HL-60 (cell line): Measurements from ENCODE around the gene RASSF7.

Source experiments
- DNase-seq, 2 experiments: peaks; one replicate each; pipeline ENCODE4 v3.0.0-alpha.2; 2010 to 2020; ENCODE audit warnings: low read depth in 1 of 2, low spot score in 1 of 2
- H3K27ac ChIP-seq: fragments of 250-450 bp; sonication (Bioruptor Pico); replicated peaks from 2 replicates; pipeline ENCODE4 v1.5.1; 2020; ENCODE audit warnings: mild to moderate bottlenecking, moderate library complexity
- H3K27me3 ChIP-seq: fragments of 250-450 bp; sonication (Bioruptor Pico); 2 replicates; pipeline ENCODE4 v1.5.1; 2021; ENCODE audit warnings: mild to moderate bottlenecking, moderate library complexity; ENCODE audit not compliant: insufficient read depth, poor library complexity, severe bottlenecking
- H3K4me3 ChIP-seq: replicated peaks from 2 replicates; pipeline ENCODE4 v1.5.1; 2011; ENCODE audit warnings: mild to moderate bottlenecking, control low read depth, low read length; ENCODE audit not compliant: insufficient read depth
- GABPA ChIP-seq: IDR thresholded peaks from 2 replicates; pipeline ENCODE4 v1.6.1; 2012; ENCODE audit warnings: low read depth
- POLR2AphosphoS5 ChIP-seq: IDR thresholded peaks from 2 replicates; pipeline ENCODE4 v1.6.1; 2012; ENCODE audit warnings: low read depth
- SPI1 ChIP-seq: IDR thresholded peaks from 2 replicates; pipeline ENCODE4 v1.6.1; 2012; ENCODE audit warnings: low read depth, mild to moderate bottlenecking, borderline replicate concordance
- long read RNA-seq: library from polyadenylated mRNA; unstranded; transcript quantifications from one replicate; pipeline ENCODE4 v2.0.0, GENCODE V29; 2020
- TF ChIP-seq, protein P1 (sequence below): IDR thresholded peaks from 2 replicates; pipeline ENCODE4 v1.6.1; 2012; ENCODE audit warnings: low read depth; ENCODE audit not compliant: insufficient replicate concordance
- TF ChIP-seq, protein P2 (sequence below): IDR thresholded peaks from one replicate; pipeline ENCODE4 v1.5.1; 2011; ENCODE audit warnings: low read length, control low read depth, inconsistent platforms; ENCODE audit not compliant: insufficient read depth

RASSF7 gene, protein sequence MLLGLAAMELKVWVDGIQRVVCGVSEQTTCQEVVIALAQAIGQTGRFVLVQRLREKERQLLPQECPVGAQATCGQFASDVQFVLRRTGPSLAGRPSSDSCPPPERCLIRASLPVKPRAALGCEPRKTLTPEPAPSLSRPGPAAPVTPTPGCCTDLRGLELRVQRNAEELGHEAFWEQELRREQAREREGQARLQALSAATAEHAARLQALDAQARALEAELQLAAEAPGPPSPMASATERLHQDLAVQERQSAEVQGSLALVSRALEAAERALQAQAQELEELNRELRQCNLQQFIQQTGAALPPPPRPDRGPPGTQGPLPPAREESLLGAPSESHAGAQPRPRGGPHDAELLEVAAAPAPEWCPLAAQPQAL
- long read RNA-seq, transcript RASSF7-201 (4 exons, 1,731 nt), result major isoform, 104 of 138 reads
- long read RNA-seq, partial matches to known transcripts, result 4 of 138 reads
- long read RNA-seq, other reads (novel, unspliced or antisense), result 29 of 138 reads

DNA sequence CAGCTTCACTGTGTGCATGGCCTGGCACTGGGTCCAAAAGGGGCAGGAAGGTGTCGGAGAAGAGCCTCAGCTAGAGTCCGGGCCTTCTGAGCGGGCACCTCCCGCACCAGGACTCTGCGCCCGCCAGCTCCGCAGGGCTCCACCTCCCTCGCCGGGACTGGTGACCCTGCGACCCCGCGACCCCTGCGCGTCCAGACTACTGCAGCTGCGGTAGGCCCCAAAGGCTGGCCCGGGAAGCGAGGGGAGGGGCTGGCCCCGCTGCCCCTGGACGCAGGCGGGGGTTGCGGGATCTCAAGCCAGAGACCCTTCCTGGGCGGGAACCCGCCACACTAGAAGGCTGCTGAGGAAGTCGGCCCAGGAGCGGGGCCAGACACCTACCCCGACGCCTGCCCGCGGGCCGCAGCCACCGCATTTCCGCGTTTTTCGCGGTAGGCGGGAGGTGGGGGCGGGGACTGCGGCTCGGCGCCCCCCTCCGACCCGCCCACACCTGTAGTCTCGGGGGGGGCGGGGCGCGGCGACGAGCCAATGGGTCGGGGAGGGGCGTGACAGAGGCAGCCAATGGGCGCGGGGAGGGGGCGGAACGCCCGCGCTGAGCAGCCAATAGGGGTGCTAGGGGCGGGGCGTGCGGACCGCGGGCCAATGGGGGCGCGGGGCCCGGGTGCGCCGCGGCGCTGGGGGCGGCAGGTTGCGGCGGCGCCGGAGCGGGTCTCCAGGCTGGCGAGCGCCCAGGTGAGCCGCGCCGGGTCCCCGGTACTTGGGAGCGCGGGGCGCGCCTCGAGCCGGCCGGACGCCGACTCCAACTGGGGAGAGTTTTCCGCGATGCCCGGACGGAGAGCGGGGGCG is at the start of gene RASSF7, which contains the start of gene LMNTD2:
TSS of gene RASSF7 (plus strand) at position 666 of the 843 bp plus-strand sequence. CDS start 799 bp downstream, outside the sequence.
TSS of gene LMNTD2 (minus strand) at position 434 of the 843 bp plus-strand sequence. CDS start at position 412, 22 bp downstream.
- Histone ChIP-seq H3K4me3 (peak within 1 kb of the TSS; percentile 72), H3K27me3 (peaks cover 26% of the 10 kb centered on the region), H3K27ac (peak within 1 kb of the TSS; percentile 74)
- TF ChIP-seq SPI1 (peak; percentile 63; the same call in 1 of the 2 replicates), POLR2AphosphoS5 (peak; percentile 54; the same call in 1 of the 2 replicates), GABPA (no peak)
- TF ChIP-seq, protein P1, sequence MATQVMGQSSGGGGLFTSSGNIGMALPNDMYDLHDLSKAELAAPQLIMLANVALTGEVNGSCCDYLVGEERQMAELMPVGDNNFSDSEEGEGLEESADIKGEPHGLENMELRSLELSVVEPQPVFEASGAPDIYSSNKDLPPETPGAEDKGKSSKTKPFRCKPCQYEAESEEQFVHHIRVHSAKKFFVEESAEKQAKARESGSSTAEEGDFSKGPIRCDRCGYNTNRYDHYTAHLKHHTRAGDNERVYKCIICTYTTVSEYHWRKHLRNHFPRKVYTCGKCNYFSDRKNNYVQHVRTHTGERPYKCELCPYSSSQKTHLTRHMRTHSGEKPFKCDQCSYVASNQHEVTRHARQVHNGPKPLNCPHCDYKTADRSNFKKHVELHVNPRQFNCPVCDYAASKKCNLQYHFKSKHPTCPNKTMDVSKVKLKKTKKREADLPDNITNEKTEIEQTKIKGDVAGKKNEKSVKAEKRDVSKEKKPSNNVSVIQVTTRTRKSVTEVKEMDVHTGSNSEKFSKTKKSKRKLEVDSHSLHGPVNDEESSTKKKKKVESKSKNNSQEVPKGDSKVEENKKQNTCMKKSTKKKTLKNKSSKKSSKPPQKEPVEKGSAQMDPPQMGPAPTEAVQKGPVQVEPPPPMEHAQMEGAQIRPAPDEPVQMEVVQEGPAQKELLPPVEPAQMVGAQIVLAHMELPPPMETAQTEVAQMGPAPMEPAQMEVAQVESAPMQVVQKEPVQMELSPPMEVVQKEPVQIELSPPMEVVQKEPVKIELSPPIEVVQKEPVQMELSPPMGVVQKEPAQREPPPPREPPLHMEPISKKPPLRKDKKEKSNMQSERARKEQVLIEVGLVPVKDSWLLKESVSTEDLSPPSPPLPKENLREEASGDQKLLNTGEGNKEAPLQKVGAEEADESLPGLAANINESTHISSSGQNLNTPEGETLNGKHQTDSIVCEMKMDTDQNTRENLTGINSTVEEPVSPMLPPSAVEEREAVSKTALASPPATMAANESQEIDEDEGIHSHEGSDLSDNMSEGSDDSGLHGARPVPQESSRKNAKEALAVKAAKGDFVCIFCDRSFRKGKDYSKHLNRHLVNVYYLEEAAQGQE, result no peak
- DNase-seq, result peak; percentile 79 to 92

DNA sequence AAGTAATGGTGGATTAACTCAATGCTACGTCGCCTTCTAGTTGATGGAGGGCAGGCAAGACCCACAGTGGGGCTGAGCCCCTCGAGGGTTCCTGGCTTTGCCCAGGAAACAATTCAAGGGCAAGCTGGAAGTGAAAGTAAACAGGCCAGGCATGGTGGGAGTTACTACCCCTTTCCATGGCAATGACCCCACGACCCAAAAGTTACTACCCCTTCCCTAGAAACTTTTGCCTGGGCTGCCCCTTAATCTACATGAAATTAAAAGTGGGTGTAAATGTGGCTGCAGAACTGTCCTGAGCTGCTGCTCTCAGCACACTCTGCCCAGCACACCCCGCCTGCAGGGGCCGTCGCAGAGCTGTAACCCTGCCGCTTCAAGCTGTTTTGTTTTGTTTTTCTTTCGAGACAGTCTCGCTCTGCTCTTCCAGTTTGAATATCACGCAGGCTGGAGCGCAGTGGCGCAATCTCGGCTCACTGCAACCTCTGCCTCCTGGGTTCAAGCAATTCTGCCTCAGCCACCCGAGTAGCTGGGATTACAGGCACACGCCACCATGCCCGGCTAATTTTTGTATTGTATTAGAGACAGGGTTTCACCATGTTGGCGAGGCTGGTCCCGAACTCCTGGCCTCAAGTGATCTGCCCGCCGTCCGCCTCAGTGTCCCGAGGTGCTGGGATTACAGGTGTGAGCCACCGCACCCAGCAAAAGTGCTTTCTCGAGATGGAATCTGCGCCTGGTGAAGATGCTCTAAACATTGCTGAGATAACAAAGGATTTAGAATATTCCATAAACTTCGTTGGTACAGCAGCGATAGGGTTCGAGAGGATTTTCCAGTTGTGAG is 47.8 kb upstream of the RASSF7 start:
- no peak overlapping the region for H3K27ac ChIP-seq

DNA sequence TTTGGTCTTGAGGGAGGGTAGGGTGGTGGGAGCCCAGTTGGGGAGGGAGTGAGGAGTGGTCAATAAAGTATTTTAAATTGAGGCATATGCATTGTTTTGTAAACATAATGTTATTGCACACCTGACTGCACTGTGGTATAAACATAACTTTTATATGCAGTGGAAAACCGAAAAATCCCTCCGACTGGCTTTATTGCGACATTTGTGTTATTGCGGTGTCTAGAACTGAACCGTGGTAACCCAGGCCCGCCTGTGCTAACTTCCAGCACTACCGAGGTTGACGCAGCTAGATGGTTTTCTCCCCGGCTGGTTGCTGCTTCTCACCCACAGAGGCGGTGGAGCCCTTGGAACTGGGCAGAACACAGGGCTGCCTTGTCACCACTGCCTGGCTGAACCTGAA is 46.2 kb upstream of the RASSF7 start:
- Histone ChIP-seq H3K27ac (peak overlapping the region; percentile 8; the same call in 1 of the 2 replicates), H3K27me3 (no peaks in the 10 kb centered on the region), H3K4me3 (no peak overlapping the region)
- DNase-seq, result peak in 1 of 2 experiments; percentile 29
- TF ChIP-seq, protein P2, sequence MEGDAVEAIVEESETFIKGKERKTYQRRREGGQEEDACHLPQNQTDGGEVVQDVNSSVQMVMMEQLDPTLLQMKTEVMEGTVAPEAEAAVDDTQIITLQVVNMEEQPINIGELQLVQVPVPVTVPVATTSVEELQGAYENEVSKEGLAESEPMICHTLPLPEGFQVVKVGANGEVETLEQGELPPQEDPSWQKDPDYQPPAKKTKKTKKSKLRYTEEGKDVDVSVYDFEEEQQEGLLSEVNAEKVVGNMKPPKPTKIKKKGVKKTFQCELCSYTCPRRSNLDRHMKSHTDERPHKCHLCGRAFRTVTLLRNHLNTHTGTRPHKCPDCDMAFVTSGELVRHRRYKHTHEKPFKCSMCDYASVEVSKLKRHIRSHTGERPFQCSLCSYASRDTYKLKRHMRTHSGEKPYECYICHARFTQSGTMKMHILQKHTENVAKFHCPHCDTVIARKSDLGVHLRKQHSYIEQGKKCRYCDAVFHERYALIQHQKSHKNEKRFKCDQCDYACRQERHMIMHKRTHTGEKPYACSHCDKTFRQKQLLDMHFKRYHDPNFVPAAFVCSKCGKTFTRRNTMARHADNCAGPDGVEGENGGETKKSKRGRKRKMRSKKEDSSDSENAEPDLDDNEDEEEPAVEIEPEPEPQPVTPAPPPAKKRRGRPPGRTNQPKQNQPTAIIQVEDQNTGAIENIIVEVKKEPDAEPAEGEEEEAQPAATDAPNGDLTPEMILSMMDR, result no peak
- TF ChIP-seq POLR2AphosphoS5, result no peak
- TF ChIP-seq, protein P1, result no peak
- no peak for TF ChIP-seq SPI1

More for the DNA sequence above, 47.8 kb upstream of the RASSF7 start:
- no peak overlapping the region for H3K4me3 ChIP-seq
- no peak for DNase-seq
- no peaks in the 10 kb centered on the region for H3K27me3 ChIP-seq
- no peak for TF ChIP-seq GABPA
- no peak for TF ChIP-seq SPI1
- TF ChIP-seq, protein P1, result no peak
- no peak for TF ChIP-seq POLR2AphosphoS5
- TF ChIP-seq, protein P2, result no peak
